Natural killer cell (primary cell): ENCODE data around the gene ROR1. TPM values are rescaled to one million over a fixed set of nuclear protein-coding genes. Genes with fewer than 3 reads are reported as not detected.

Source experiments
- ATAC-seq, 3 donors: fragments of 150-1000 bp in 2 of 3; fragments of 200-7000 bp in 1 of 3; cut with Tn5 transposase; 1 replicate in 1 of 3; 2 replicates in 2 of 3; pipeline ENCODE4 v1.10.0; 2021; ENCODE audit warnings: mild to moderate bottlenecking in 2 of 3, moderate library complexity in 2 of 3
- DNase-seq, 2 donors: peaks; one replicate each; pipeline versions ENCODE4 v3.0.0 to v3.0.0-alpha.2; 2013 to 2021; ENCODE audit warnings: mixed read lengths in 1 of 2
- H3K27ac ChIP-seq: one replicate; pipeline ENCODE4 v1.5.1; 2013; ENCODE audit warnings: mild to moderate bottlenecking, low read length
- H3K27me3 ChIP-seq: one replicate; pipeline ENCODE4 v1.6.1; 2013; ENCODE audit warnings: low read length; ENCODE audit not compliant: control insufficient read depth, insufficient read depth
- H3K36me3 ChIP-seq: one replicate; pipeline ENCODE4 v1.6.1; 2013; ENCODE audit warnings: low read length; ENCODE audit not compliant: control insufficient read depth, insufficient read depth
- H3K4me1 ChIP-seq: one replicate; pipeline ENCODE4 v1.6.1; 2013; ENCODE audit warnings: low read length; ENCODE audit not compliant: control insufficient read depth, insufficient read depth
- H3K4me3 ChIP-seq: one replicate; pipeline ENCODE4 v1.5.1; 2013; ENCODE audit warnings: low read length
- H3K9me3 ChIP-seq: one replicate; pipeline ENCODE4 v1.6.1; 2013; ENCODE audit warnings: low read length; ENCODE audit not compliant: control insufficient read depth, insufficient read depth
- H3K27ac Mint-ChIP-seq, 2 donors: one replicate each; pipeline ENCODE4 v1.8.0; 2022; ENCODE audit warnings: mild to moderate bottlenecking in 2 of 2, mixed read lengths in 2 of 2, moderate library complexity in 1 of 2
- H3K27me3 Mint-ChIP-seq, 2 donors: one replicate each; pipeline ENCODE4 v1.8.0; 2022; ENCODE audit warnings: low read depth in 2 of 2, mixed read lengths in 2 of 2
- H3K36me3 Mint-ChIP-seq: one replicate; pipeline ENCODE4 v1.8.0; 2022; ENCODE audit warnings: mixed read lengths
- H3K4me1 Mint-ChIP-seq, 2 donors: one replicate each; pipeline ENCODE4 v1.8.0; 2022; ENCODE audit warnings: mixed read lengths in 2 of 2
- H3K4me3 Mint-ChIP-seq: one replicate; pipeline ENCODE4 v1.8.0; 2022; ENCODE audit warnings: mild to moderate bottlenecking, moderate library complexity, mixed read lengths
- H3K9me3 Mint-ChIP-seq, 2 donors: one replicate each; pipeline ENCODE4 v1.8.0; 2022; ENCODE audit warnings: mixed read lengths in 2 of 2
- WGBS: methylation state at CpG from one replicate; pipeline ENCODE4 v1.1.7; 2013; ENCODE audit warnings: missing lambda C conversion rate; ENCODE audit not compliant: insufficient coverage; 5-methylcytosine and 5-hydroxymethylcytosine counted together
- intact Hi-C: fragments of 100-400 bp; cut with micrococcal nuclease; formaldehyde crosslinking; loops from one replicate; pipeline ENCODE4 v1.14.2; 2022
- total RNA-seq, 4 donors: library from RNA; stranded (reverse); fragments of 120-200 nt in 1 of 4; gene quantifications; one replicate each; pipeline versions ENCODE4 v1.2.3 to v1.2.4, GENCODE V29; 2013 to 2022
- TF ChIP-seq, protein P1 (sequence below): fragments of 200-600 bp; IDR thresholded peaks from one replicate; pipeline ENCODE4 v1.8.0; 2022; ENCODE audit warnings: antibody characterized with exemption

The ROR1 gene
- total RNA-seq, 3 donors from 2014 or later (not counting 1 experiment from before 2014, with no cell fraction given) = 0.05 to 0.35 (median 0.27) TPM

- H3K36me3 ChIP-seq = no peaks in the 10 kb centered on the region
- WGBS = 82% methylated on average over 7 of the region's 8 CpGs
- no peaks in the 10 kb centered on the region for H3K4me1 ChIP-seq
- no peak overlapping the region for H3K27ac ChIP-seq
- no peaks in the 10 kb centered on the region for H3K9me3 ChIP-seq
- H3K4me3 Mint-ChIP-seq = no peak overlapping the region
- H3K4me3 ChIP-seq = no peak overlapping the region
- TF ChIP-seq, protein P1, sequence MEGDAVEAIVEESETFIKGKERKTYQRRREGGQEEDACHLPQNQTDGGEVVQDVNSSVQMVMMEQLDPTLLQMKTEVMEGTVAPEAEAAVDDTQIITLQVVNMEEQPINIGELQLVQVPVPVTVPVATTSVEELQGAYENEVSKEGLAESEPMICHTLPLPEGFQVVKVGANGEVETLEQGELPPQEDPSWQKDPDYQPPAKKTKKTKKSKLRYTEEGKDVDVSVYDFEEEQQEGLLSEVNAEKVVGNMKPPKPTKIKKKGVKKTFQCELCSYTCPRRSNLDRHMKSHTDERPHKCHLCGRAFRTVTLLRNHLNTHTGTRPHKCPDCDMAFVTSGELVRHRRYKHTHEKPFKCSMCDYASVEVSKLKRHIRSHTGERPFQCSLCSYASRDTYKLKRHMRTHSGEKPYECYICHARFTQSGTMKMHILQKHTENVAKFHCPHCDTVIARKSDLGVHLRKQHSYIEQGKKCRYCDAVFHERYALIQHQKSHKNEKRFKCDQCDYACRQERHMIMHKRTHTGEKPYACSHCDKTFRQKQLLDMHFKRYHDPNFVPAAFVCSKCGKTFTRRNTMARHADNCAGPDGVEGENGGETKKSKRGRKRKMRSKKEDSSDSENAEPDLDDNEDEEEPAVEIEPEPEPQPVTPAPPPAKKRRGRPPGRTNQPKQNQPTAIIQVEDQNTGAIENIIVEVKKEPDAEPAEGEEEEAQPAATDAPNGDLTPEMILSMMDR = no peak
- H3K27me3 Mint-ChIP-seq = peaks cover 0 to 15% of the 10 kb centered on the region in 2 donors
- intact Hi-C loops = no loop called here
- H3K4me1 Mint-ChIP-seq = no peaks in the 10 kb centered on the region
- no peaks in the 10 kb centered on the region for H3K36me3 Mint-ChIP-seq
- no peaks in the 10 kb centered on the region for H3K27me3 ChIP-seq
- ATAC-seq = no peak
- no peaks in the 10 kb centered on the region for H3K9me3 Mint-ChIP-seq
- H3K27ac Mint-ChIP-seq = no peak overlapping the region
- no peak for DNase-seq
These were observed 103.4 kb downstream of the ROR1 start for GRCh38 chr1:63877021-63877767.

GRCh38 chr1:63877816-63878215, 104.0 kb downstream of the ROR1 start:
- ATAC-seq (no peak), DNase-seq (no peak)
- H3K9me3 Mint-ChIP-seq = no peaks in the 10 kb centered on the region
- Histone ChIP-seq H3K27ac (no peak overlapping the region), H3K4me3 (no peak overlapping the region), H3K36me3 (no peaks in the 10 kb centered on the region), H3K27me3 (no peaks in the 10 kb centered on the region), H3K9me3 (no peaks in the 10 kb centered on the region), H3K4me1 (no peaks in the 10 kb centered on the region)
- no peak overlapping the region for H3K4me3 Mint-ChIP-seq
- no peak overlapping the region for H3K27ac Mint-ChIP-seq
- no peaks in the 10 kb centered on the region for H3K36me3 Mint-ChIP-seq
- no peaks in the 10 kb centered on the region for H3K4me1 Mint-ChIP-seq
- intact Hi-C loops = no loop called here
- TF ChIP-seq, protein P1 = no peak
- H3K27me3 Mint-ChIP-seq = peaks cover 0 to 16% of the 10 kb centered on the region in 2 donors
- 94% methylated on average over 2 of the region's 3 CpGs for WGBS

DNA sequence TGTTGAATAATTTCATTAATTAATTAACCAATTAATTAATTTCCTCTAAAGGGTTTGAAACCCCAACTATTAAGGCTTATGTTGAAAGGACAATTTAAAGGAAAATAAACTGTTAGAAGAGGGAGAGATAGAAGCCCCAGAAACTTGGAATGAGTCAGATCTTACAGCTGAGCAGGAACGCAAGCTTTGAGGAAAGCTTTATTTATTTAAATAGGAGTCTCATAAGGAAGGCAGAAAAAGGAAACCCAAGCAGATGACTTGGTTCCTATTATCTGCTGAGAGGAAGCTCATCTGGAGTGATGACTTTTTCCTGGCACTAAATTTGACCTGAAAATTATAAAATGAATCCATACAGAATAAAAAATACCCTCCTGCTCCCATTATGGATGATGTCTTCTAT, 105.1 kb downstream of the ROR1 start:
- H3K36me3 ChIP-seq = no peaks in the 10 kb centered on the region
- H3K4me1 Mint-ChIP-seq = no peaks in the 10 kb centered on the region
- no peaks in the 10 kb centered on the region for H3K27me3 ChIP-seq
- H3K27me3 Mint-ChIP-seq = peaks cover 0 to 16% of the 10 kb centered on the region in 2 donors
- no peaks in the 10 kb centered on the region for H3K9me3 Mint-ChIP-seq
- no peak overlapping the region for H3K27ac Mint-ChIP-seq
- no peak overlapping the region for H3K4me3 ChIP-seq
- no peak for ATAC-seq
- no peaks in the 10 kb centered on the region for H3K36me3 Mint-ChIP-seq
- no peaks in the 10 kb centered on the region for H3K9me3 ChIP-seq
- no peak overlapping the region for H3K27ac ChIP-seq
- 0% methylated on average over 1 of the region's 1 CpG for WGBS
- intact Hi-C loops = no loop called here
- no peak for DNase-seq
- TF ChIP-seq, protein P1 = no peak
- H3K4me1 ChIP-seq = no peaks in the 10 kb centered on the region
- H3K4me3 Mint-ChIP-seq = no peak overlapping the region
